ENCODE data around the gene TWSG1. TPM values are rescaled to one million over a fixed set of nuclear protein-coding genes. Genes with fewer than 3 reads are reported as not detected.

TWSG1 gene
- total RNA-seq, 2 experiments from 2014 or later = 13.3 to 14.9 TPM

- ATAC-seq = peak; percentile 20
- CTCF ChIA-PET = no interaction called here
- Mint-ChIP-seq H3K4me3 (no peak overlapping the region), H3K9me3 (no peaks in the 10 kb centered on the region), H3K4me1 (ENCODE audit: low read depth) (peaks cover 9% of the 10 kb centered on the region), H3K27ac (no peak overlapping the region), H3K36me3 (ENCODE audit: low read depth) (no peaks in the 10 kb centered on the region), H3K27me3 (no peaks in the 10 kb centered on the region)
- POLR2A ChIA-PET = no interaction called here
- TF ChIP-seq CTCF (IDR thresholded peaks at IDR 0.05) = no peak
- intact Hi-C loops (cut with micrococcal nuclease) = no loop called here
- DNase-seq = no peak
These were observed 19.7 kb downstream of the TWSG1 start for GRCh38 chr18:9354256-9354655.

GRCh38 chr18:9356976-9357375, 22.4 kb downstream of the TWSG1 start:
- ChIA-PET POLR2A (no interaction called here), CTCF (no interaction called here)
- peaks cover 9% of the 10 kb centered on the region for H3K4me1 Mint-ChIP-seq (ENCODE audit: low read depth)
- H3K4me3 Mint-ChIP-seq = no peak overlapping the region
- H3K27me3 Mint-ChIP-seq = no peaks in the 10 kb centered on the region
- no peaks in the 10 kb centered on the region for H3K9me3 Mint-ChIP-seq
- no peak overlapping the region for H3K27ac Mint-ChIP-seq
- no peak for TF ChIP-seq CTCF (IDR thresholded peaks at IDR 0.05)
- DNase-seq = no peak
- H3K36me3 Mint-ChIP-seq (ENCODE audit: low read depth) = peaks cover 7% of the 10 kb centered on the region
- no peak for ATAC-seq
- intact Hi-C loops (cut with micrococcal nuclease) = no loop called here

- intact Hi-C loops (cut with micrococcal nuclease) = no loop called here
- H3K36me3 Mint-ChIP-seq (ENCODE audit: low read depth) = peaks cover 7% of the 10 kb centered on the region
- no peak overlapping the region for H3K4me3 Mint-ChIP-seq
- POLR2A ChIA-PET = no interaction called here
- H3K27ac Mint-ChIP-seq = no peak overlapping the region
- H3K27me3 Mint-ChIP-seq = no peaks in the 10 kb centered on the region
- no peak for TF ChIP-seq CTCF (IDR thresholded peaks at IDR 0.05)
- CTCF ChIA-PET = no interaction called here
- H3K9me3 Mint-ChIP-seq = no peaks in the 10 kb centered on the region
- ATAC-seq (no peak), DNase-seq (no peak)
- no peaks in the 10 kb centered on the region for H3K4me1 Mint-ChIP-seq (ENCODE audit: low read depth)
These were observed 25.2 kb downstream of the TWSG1 start for GRCh38 chr18:9359796-9360195.

GRCh38 chr18:9361191-9361590, 26.6 kb downstream of the TWSG1 start:
- Mint-ChIP-seq H3K9me3 (no peaks in the 10 kb centered on the region), H3K4me3 (no peak overlapping the region), H3K4me1 (ENCODE audit: low read depth) (no peaks in the 10 kb centered on the region), H3K27ac (no peak overlapping the region), H3K36me3 (ENCODE audit: low read depth) (peaks cover 7% of the 10 kb centered on the region), H3K27me3 (no peaks in the 10 kb centered on the region)
- ATAC-seq (no peak), DNase-seq (no peak)
- TF ChIP-seq CTCF (IDR thresholded peaks at IDR 0.05) = no peak
- ChIA-PET POLR2A (interaction anchor here (0.8 kb wide), 1 partner anchor 153 kb away, joined by 3 read pairs; no protein-coding TSS in a partner anchor), CTCF (no interaction called here)
- intact Hi-C loops (cut with micrococcal nuclease) = no loop called here

- intact Hi-C loops (cut with micrococcal nuclease) = no loop called here
- ChIA-PET CTCF (no interaction called here), POLR2A (no interaction called here)
- no peak for ATAC-seq
- Mint-ChIP-seq H3K27me3 (no peaks in the 10 kb centered on the region), H3K9me3 (no peaks in the 10 kb centered on the region), H3K4me1 (ENCODE audit: low read depth) (no peaks in the 10 kb centered on the region), H3K4me3 (no peak overlapping the region), H3K27ac (no peak overlapping the region), H3K36me3 (ENCODE audit: low read depth) (peaks cover 12% of the 10 kb centered on the region)
- TF ChIP-seq CTCF (IDR thresholded peaks at IDR 0.05) = no peak
- DNase-seq = no peak
These were observed 28.3 kb downstream of the TWSG1 start for GRCh38 chr18:9362869-9363268.
